SKM-1 treated with dmso at 0.1 percent for 144 hours (cell line): ENCODE data around the gene TNC.
"Not testable (repeated sequence)": the region's sequence is repeated elsewhere in the genome, so short reads cannot be mapped to it uniquely, and the experiment has no call there.

Experiments used
- DNase-seq: peaks from one replicate; lab custom pipeline; 2025; ENCODE audit not compliant: unreplicated experiment; lab: John Stamatoyannopoulos, UW

Gene TNC

GRCh38 chr9:115135821-115136778, 18.1 kb upstream of the TNC start:
- no peak for DNase-seq

DNA sequence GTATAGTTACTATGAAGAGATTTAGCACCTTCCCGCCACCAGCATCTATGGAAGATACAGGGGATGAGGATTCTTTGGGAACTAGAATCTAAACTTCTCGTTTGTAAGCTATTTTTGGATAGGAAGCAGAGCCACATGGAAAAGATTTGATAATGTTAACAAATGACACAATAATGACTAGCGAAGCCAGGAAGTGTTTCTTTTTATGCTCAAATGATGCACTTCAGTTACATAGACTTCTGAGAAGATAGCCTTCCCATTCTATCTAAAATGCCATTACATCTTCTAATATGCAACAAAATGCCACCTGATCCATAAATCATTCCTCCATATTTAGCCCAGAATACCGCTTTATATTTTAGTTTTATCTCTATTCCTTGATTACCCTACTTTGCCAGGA, 17.0 kb upstream of the TNC start:
- DNase-seq: no peak

GRCh38 chr9:115133649-115134048, 15.7 kb upstream of the TNC start:
- DNase-seq: no peak

DNA sequence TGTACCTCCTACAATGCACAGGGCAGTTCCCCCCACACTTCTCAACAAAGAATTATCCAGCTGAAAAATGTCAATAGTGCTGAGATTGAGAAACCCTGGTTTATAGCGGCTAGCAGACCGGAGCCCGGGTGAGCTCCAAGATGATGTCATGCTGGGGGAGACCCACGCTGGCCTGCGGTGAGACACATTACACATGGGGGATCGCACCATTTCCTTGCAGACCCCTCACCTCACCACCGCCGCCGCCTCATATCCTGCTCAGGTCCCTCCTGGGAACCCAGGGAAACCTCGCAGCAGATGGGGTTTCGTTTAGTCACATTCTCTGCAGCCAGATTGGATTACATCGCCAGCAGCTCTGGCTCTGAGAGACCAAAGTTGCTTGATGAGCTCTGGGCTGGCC, 14.7 kb upstream of the TNC start:
- no peak for DNase-seq

DNA sequence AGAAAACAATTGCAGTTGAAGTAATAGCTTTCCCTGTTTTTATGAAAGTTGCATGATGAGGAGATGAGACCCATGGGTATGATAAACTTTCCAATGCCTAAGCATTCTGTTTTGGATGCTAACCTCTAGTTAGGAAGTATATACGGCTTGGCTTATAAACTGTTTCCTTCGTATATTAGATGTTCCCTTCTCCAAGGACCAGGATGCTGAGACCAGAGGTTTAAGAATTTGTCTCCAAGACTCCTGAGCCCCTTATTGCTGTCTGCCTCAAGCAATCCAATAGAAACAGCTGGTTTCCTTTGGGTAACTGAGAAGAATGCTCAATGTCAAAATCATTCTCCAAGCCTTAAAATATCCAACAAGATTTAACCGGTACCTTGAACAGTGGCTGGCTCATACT, 12.2 kb upstream of the TNC start:
- no peak for DNase-seq

DNA sequence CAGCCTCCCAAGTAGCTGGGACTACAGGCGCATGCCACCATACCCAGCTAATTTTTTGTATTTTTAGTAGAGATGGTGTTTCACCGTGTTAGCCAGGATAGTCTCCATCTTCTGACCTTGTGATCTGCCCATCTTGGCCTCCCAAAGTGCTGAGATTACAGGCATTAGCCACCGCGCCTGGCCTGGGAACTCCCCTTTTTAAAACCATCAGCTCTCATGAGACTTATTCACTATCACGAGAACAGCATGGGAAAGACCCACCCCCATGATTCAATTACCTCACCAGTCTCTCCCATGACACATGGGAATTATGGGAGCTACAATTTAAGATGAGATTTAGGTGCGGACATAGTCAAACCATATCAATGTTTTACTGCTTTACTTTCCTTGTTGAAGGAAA, 10.8 kb upstream of the TNC start:
- not testable (repeated sequence) for DNase-seq

- no peak for DNase-seq
These were observed 9.3 kb upstream of the TNC start for GRCh38 chr9:115127191-115127817.

DNA sequence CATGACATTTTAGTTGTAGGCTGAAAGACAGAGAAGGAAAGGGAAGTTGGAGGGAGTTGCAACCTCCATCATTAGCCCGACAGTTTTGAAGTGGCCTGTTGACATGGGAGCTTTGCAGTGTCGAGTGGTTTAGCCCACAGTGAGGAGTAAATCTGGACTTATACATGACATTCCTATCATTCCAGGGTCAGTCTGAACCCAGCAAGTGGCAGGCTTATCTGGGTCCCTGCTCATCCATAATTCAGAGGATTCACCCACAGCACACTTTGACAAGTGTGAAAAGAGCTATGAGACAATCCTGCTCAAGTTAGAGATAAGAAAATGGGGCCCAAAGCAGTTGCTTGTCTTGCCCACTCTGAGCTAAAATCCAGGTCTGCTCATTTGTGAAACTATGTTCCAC, 8.4 kb upstream of the TNC start:
- no peak for DNase-seq

GRCh38 chr9:115122937-115123336, 5.0 kb upstream of the TNC start:
- no peak for DNase-seq

GRCh38 chr9:115121181-115121580, 3.2 kb upstream of the TNC start:
- no peak for DNase-seq

DNA sequence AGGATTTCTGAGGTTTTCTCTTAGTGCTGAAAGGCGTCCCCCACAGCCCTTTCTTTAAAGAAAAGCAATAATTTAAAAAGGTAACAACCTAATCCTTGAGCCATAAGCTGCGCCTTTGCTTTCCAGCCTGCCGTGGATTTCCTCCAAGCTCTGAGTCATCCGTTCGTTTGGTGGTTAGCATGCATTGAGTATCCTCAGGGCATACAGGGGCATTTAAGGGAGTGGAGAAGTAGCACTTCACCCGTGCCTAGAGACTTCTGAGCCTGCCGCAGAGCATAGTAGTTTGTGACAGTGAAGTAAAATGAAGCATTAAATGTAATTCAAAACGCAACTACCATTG, 892 bp upstream of the TNC start:
- no peak for DNase-seq

DNA sequence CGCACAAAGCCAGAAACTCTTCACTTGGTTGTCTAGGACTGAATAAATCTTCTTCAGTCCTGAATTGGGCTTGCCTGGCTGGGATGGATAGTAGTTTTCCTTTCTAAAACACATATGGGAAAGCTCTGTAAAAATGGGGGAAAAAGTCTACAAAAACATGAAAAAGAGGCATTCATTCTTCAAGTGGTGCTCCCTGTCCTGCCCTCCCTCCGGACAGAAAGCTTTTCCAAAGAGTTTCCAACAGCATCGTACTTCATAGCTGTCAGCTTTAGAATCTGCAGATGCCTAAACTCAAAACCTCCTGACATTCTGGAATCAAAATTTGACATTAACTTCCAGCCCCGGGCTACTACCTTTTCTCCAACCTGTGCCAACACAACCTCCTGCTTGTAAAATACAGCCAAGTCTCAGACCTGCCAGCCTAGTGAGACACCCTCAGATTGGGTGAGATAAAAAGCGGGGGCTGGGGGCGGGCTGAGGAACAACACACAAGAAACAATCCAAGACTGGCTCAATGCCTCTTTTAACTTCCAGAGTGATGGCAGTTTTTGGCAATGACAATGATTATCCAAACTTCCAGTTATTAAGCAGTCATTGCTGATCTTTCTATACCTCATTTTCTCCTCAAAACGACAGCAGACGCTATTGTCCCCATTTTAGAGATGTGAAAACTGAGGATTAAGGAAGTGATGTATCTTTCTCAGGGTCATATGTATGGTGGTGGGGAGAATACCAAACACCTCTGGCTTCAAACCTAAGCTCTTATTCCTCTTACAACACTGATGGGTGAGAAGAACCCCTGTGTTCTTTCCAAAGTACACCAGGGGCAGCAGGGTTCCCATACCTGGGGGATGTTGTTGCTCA, 1.3 kb downstream of the TNC start:
- DNase-seq: no peak

DNA sequence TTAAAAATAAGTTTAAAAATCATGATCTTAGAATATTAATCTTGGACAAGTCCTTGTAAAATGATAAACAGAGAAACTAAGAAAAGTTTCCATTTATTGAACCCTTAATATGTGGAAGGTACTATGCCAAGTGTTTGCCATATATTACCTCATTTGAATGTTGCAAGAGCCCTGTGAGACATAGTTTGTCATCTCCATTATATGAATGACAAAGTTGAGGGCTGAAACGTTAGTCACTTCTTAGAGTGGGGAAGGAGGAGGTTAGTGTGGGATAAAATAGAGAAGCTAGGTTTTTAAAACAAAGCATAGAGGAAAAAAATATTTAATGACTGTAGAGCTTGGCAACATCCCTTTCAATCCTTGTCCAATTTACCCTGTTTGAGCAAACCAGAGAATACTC, 2.0 kb downstream of the TNC start:
- no peak for DNase-seq

- DNase-seq: no peak
These were observed 2.7 kb downstream of the TNC start for GRCh38 chr9:115115117-115115880.

- no peak for DNase-seq
These were observed 3.4 kb downstream of the TNC start for GRCh38 chr9:115114546-115114945.

DNA sequence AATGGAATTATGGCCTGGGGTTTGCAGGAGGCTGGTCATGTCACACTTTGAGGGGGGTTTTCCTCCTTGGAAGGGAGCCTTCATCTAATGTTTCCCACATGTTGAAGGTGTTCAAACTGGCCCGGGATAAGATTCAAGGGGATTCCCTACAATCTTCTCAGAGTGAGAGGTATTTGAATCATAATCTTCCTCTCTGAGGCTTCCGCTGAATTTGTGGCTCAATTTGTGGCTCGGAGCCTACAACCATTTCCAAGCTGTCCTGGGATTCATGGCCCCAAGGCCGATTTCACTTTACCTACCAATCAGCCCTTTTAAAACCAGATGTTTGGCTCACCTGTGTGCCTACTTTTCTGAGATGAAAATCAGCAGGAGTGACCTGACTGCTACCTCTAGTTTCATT, 3.9 kb downstream of the TNC start:
- no peak for DNase-seq

- DNase-seq: no peak
These were observed 6.1 kb downstream of the TNC start for GRCh38 chr9:115111874-115112273.

DNA sequence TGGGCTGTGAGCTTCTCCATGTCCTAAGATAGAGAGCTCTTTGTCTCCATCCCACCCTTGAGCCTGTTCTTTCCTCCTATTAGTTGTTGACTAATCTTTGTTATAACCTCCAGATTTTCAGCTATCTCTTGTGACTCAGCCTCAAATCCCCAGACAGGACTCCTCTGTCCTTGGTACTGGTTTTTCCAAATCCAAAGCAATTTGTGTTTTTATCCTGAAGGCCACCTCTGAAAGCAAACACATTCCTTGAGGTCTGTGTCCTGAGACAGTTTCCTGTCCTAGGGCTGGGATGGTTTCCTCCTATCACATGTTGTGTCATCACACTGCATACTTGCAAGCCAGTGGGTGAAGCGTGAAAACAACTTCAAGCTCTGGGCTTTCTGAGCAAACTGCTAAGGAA, 8.5 kb downstream of the TNC start:
- DNase-seq: no peak

DNA sequence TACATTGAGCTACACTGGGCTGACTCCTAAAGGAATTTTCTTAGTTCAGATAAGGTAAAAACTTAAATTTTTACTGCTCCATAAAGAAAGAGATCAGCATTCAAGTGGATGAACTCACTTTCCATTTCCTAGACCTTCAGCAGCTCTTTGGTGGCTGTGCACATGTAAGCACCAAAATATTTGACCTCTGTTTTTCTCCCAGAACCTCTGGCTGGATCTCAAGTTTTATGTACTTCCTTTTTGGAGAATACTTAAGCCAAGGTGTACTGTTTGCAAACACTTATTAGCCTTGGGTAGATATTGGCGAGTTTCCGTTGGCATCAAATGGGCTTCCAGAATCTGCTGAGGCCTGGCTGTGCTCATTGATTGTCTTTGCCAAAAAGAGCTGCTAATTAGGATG, 10.3 kb downstream of the TNC start:
- no peak for DNase-seq

DNA sequence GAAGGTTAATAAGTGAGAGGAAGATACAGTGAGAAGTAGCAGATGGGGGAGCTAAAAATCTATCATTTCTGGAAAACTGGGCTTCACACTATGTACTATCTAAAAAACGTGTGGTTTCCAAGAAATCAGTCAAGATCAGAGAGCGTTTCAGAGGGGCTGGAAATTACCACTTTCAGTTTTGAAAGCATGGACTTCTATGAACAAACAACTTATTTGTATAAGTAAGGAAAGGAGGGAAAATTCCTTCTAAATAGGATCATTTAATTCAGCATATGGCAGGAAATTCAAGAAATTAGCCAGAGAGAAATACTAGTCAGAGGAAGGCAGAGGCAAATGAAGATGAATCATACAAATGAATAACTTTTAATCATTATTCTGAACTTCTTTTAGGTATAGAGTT, 11.3 kb downstream of the TNC start:
- DNase-seq: no peak

- no peak for DNase-seq
These were observed 12.0 kb downstream of the TNC start for GRCh38 chr9:115106001-115106400.
